Neural progenitor cell (in vitro differentiated cells): ENCODE data around the gene AZU1. TPM values are rescaled to one million over a fixed set of nuclear protein-coding genes. Genes with fewer than 3 reads are reported as not detected.

ENCODE experiments used
- DNase-seq: peaks from one replicate; pipeline ENCODE4 v3.0.0-alpha.2; 2016; ENCODE audit warnings: low spot score
- H2AFZ ChIP-seq: fragments of 200-600 bp; sonication (generic); replicated peaks from 2 replicates; pipeline ENCODE4 v1.6.1; 2016; ENCODE audit warnings: antibody characterized with exemption
- H3F3A ChIP-seq: fragments of 200-600 bp; sonication (generic); 2 replicates; pipeline ENCODE4 v1.6.1; 2016; ENCODE audit warnings: antibody characterized with exemption, low read depth
- H3K27ac ChIP-seq: fragments of 200-600 bp; sonication (generic); 2 replicates; pipeline ENCODE4 v1.5.1; 2016; ENCODE audit warnings: mild to moderate bottlenecking
- H3K27me3 ChIP-seq: fragments of 200-600 bp; sonication (generic); 2 replicates; pipeline ENCODE4 v1.6.1; 2016; ENCODE audit warnings: mild to moderate bottlenecking, moderate library complexity
- H3K36me3 ChIP-seq: fragments of 200-600 bp; sonication (generic); 2 replicates; pipeline ENCODE4 v1.5.1; 2016
- H3K4me1 ChIP-seq: fragments of 200-600 bp; sonication (generic); 2 replicates; pipeline ENCODE4 v1.6.1; 2016; ENCODE audit warnings: mixed run types
- H3K4me2 ChIP-seq: fragments of 200-600 bp; sonication (generic); 2 replicates; pipeline ENCODE4 v1.6.1; 2016
- H3K4me3 ChIP-seq: fragments of 200-600 bp; sonication (generic); 2 replicates; pipeline ENCODE4 v1.5.1; 2016
- H3K79me2 ChIP-seq: fragments of 200-600 bp; sonication (generic); 2 replicates; pipeline ENCODE4 v1.6.1; 2016; ENCODE audit warnings: low read depth
- H3K9ac ChIP-seq: fragments of 200-600 bp; sonication (generic); 2 replicates; pipeline ENCODE4 v1.6.1; 2016
- H3K9me3 ChIP-seq: fragments of 200-600 bp; sonication (generic); 2 replicates; pipeline ENCODE4 v1.5.1; 2016; ENCODE audit warnings: low read depth
- H4K20me1 ChIP-seq: fragments of 200-600 bp; sonication (generic); 2 replicates; pipeline ENCODE4 v1.6.1; 2016; ENCODE audit warnings: low read depth
- H3K27ac Mint-ChIP-seq: 3 replicates; pipeline ENCODE4 v1.8.0; 2021; ENCODE audit warnings: mixed read lengths
- H3K27me3 Mint-ChIP-seq: 2 replicates; pipeline ENCODE4 v1.8.0; 2022; ENCODE audit warnings: low read depth, mild to moderate bottlenecking, inconsistent platforms, moderate library complexity, mixed read lengths; ENCODE audit not compliant: insufficient read depth
- H3K36me3 Mint-ChIP-seq: 3 replicates; pipeline ENCODE4 v1.8.0; 2021; ENCODE audit warnings: mixed read lengths
- H3K4me1 Mint-ChIP-seq: 3 replicates; pipeline ENCODE4 v1.8.0; 2021; ENCODE audit warnings: mixed read lengths
- H3K4me3 Mint-ChIP-seq: 3 replicates; pipeline ENCODE4 v1.8.0; 2021; ENCODE audit warnings: mild to moderate bottlenecking, moderate library complexity, mixed read lengths
- H3K9me3 Mint-ChIP-seq: 3 replicates; pipeline ENCODE4 v1.8.0; 2020; ENCODE audit warnings: mixed read lengths
- EZH2 ChIP-seq: fragments of 200-600 bp; sonication (generic); IDR thresholded peaks from 2 replicates; pipeline ENCODE4 v1.6.1; 2017; ENCODE audit warnings: antibody characterized with exemption, mild to moderate bottlenecking, moderate library complexity
- EZH2phosphoT487 ChIP-seq: fragments of 200-600 bp; sonication (generic); IDR thresholded peaks from 2 replicates; pipeline ENCODE4 v1.6.1; 2017; ENCODE audit warnings: antibody characterized with exemption
- total RNA-seq: library from RNA; depleted of rRNA; stranded (reverse); fragments of >200 nt; gene quantifications from 2 replicates; pipeline ENCODE4 v1.2.3, GENCODE V29; 2015; ENCODE audit warnings: low replicate concordance
- TF ChIP-seq, protein P1 (sequence below): fragments of 200-600 bp; sonication (generic); IDR thresholded peaks from 2 replicates; pipeline ENCODE4 v1.5.1; 2017; ENCODE audit warnings: antibody characterized with exemption, mild to moderate bottlenecking

AZU1 gene
- total RNA-seq, 1 donor from 2014 or later = 1.0 TPM

- Histone ChIP-seq H3K36me3 (peaks cover 3% of the 10 kb centered on the region), H4K20me1 (peaks cover 99% of the 10 kb centered on the region), H3K27me3 (no peaks in the 10 kb centered on the region), H3K4me3 (no peak overlapping the region), H3K4me1 (peaks cover 8% of the 10 kb centered on the region), H3K9ac (no peak overlapping the region), H3K27ac (no peak overlapping the region), H2AFZ (no peak overlapping the region), H3K4me2 (no peak overlapping the region), H3F3A (peaks cover 73% of the 10 kb centered on the region), H3K9me3 (no peaks in the 10 kb centered on the region), H3K79me2 (peaks cover 79% of the 10 kb centered on the region)
- no peak for DNase-seq
- Mint-ChIP-seq H3K27me3 (peaks cover 15% of the 10 kb centered on the region), H3K9me3 (no peaks in the 10 kb centered on the region), H3K4me3 (no peak overlapping the region), H3K27ac (no peak overlapping the region), H3K4me1 (peaks cover 18% of the 10 kb centered on the region), H3K36me3 (peaks cover 34% of the 10 kb centered on the region)
- TF ChIP-seq, protein P1, sequence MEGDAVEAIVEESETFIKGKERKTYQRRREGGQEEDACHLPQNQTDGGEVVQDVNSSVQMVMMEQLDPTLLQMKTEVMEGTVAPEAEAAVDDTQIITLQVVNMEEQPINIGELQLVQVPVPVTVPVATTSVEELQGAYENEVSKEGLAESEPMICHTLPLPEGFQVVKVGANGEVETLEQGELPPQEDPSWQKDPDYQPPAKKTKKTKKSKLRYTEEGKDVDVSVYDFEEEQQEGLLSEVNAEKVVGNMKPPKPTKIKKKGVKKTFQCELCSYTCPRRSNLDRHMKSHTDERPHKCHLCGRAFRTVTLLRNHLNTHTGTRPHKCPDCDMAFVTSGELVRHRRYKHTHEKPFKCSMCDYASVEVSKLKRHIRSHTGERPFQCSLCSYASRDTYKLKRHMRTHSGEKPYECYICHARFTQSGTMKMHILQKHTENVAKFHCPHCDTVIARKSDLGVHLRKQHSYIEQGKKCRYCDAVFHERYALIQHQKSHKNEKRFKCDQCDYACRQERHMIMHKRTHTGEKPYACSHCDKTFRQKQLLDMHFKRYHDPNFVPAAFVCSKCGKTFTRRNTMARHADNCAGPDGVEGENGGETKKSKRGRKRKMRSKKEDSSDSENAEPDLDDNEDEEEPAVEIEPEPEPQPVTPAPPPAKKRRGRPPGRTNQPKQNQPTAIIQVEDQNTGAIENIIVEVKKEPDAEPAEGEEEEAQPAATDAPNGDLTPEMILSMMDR = peak; percentile 5
- no peak for TF ChIP-seq EZH2
These were observed 20.7 kb upstream of the AZU1 start for GRCh38 chr19:806815-807421.

GRCh38 chr19:807627-808422 lies 19.8 kb upstream of the AZU1 start:
- H3K36me3 Mint-ChIP-seq = peaks cover 30% of the 10 kb centered on the region
- Histone ChIP-seq H3K79me2 (peaks cover 70% of the 10 kb centered on the region), H3F3A (peaks cover 70% of the 10 kb centered on the region), H3K4me1 (no peaks in the 10 kb centered on the region), H3K27me3 (no peaks in the 10 kb centered on the region), H4K20me1 (peaks cover 91% of the 10 kb centered on the region), H2AFZ (no peak overlapping the region), H3K27ac (no peak overlapping the region), H3K9ac (no peak overlapping the region), H3K9me3 (no peaks in the 10 kb centered on the region), H3K36me3 (peaks cover 3% of the 10 kb centered on the region), H3K4me3 (no peak overlapping the region), H3K4me2 (no peak overlapping the region)
- peak overlapping the region; percentile 29 for H3K4me3 Mint-ChIP-seq
- no peak overlapping the region for H3K27ac Mint-ChIP-seq
- H3K9me3 Mint-ChIP-seq = no peaks in the 10 kb centered on the region
- TF ChIP-seq EZH2 (no peak), EZH2phosphoT487 (no peak)
- TF ChIP-seq, protein P1 = no peak
- H3K4me1 Mint-ChIP-seq = peaks cover 8% of the 10 kb centered on the region
- peaks cover 12% of the 10 kb centered on the region for H3K27me3 Mint-ChIP-seq
- DNase-seq = no peak

- no peaks in the 10 kb centered on the region for H3K4me1 ChIP-seq
- H3K4me3 ChIP-seq = no peak overlapping the region
- peaks cover 64% of the 10 kb centered on the region for H3K79me2 ChIP-seq
- TF ChIP-seq, protein P1 = no peak
- TF ChIP-seq EZH2phosphoT487 (no peak), EZH2 (no peak)
- Mint-ChIP-seq H3K9me3 (no peaks in the 10 kb centered on the region), H3K27ac (no peak overlapping the region), H3K27me3 (peaks cover 9% of the 10 kb centered on the region), H3K4me1 (peaks cover 4% of the 10 kb centered on the region), H3K36me3 (peaks cover 28% of the 10 kb centered on the region), H3K4me3 (no peak overlapping the region)
- peaks cover 86% of the 10 kb centered on the region for H4K20me1 ChIP-seq
- H3K4me2 ChIP-seq = no peak overlapping the region
- no peak for DNase-seq
- H3K9ac ChIP-seq = no peak overlapping the region
- peaks cover 3% of the 10 kb centered on the region for H3K36me3 ChIP-seq
- no peak overlapping the region for H2AFZ ChIP-seq
- no peaks in the 10 kb centered on the region for H3K27me3 ChIP-seq
- H3K9me3 ChIP-seq = no peaks in the 10 kb centered on the region
- no peak overlapping the region for H3K27ac ChIP-seq
- peaks cover 67% of the 10 kb centered on the region for H3F3A ChIP-seq
These were observed 19.2 kb upstream of the AZU1 start for GRCh38 chr19:808423-808775.
